Globus pallidus (tissue), 1 donor: Measurements from ENCODE around the gene NELL1.

ENCODE experiments used
- DNase-seq: peaks from one replicate; pipeline ENCODE4 v3.0.0-alpha.2; 2015; ENCODE audit warnings: low spot score

NELL1 gene

GRCh38 chr11:21564833-21565682, 895.7 kb downstream of the NELL1 start:
- no peak for DNase-seq

GRCh38 chr11:21566521-21567117, 897.2 kb downstream of the NELL1 start:
- DNase-seq, result no peak

GRCh38 chr11:21567645-21568290, 898.4 kb downstream of the NELL1 start:
- no peak for DNase-seq

DNA sequence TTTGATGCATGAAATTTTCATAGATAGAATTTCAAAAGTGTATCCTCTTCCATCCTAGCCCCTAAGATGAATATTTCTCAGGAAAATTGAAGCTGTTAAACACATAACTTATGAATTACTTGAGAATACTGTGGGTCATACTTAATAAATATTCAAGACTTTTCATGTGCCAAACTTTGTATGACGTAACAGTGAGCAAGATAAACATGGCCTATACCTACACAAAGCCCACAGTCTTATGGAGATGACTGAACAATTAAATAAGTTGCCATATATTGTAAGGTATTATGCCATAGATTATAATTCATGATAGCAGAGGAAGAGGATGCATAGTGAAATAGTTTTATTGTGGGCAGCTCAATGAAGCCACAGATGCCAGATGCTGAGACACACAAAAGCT, 902.8 kb downstream of the NELL1 start:
- no peak for DNase-seq

GRCh38 chr11:21582791-21583190, 913.4 kb downstream of the NELL1 start:
- peak; percentile 65 for DNase-seq

DNA sequence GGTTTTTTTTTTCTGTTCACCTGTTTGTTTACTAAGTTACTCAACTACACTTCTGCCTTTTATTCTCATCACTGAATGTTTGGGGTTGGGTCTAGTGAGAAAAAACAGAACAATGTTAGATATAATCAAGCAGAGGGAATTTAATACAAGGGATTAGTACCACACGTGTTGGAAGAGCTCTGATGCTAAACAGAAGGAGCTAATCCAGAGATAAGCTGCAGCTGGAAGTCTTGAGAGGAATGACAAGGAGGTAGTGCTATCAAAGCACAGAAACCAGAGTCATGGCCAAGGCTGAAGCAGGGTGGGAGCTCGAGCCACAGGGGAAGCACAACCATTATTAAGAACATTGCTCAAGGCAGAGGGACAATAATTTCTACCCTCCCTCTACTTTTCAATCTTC, 919.4 kb downstream of the NELL1 start:
- no peak for DNase-seq

- no peak for DNase-seq
Observed at GRCh38 chr11:21602699-21603098, 933.3 kb downstream of the NELL1 start.

DNA sequence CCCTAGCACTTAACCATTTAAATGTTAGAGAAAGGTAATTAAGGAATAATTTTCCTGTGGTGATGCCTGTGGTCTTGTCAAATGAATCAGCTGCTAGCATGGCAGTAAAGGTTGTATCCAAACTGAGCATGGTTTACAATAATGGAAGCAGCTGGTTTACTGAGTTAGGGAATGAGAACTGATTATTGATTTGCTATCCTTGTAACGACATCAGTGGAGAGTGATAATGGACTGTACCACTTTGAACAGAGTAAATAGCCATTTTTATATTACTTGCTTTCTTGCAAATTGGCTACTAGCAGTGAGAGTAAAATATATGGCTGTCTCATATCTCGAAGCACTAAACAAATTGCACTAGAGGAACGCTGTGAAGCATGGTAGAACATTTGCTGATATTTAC, 934.5 kb downstream of the NELL1 start:
- no peak for DNase-seq

DNA sequence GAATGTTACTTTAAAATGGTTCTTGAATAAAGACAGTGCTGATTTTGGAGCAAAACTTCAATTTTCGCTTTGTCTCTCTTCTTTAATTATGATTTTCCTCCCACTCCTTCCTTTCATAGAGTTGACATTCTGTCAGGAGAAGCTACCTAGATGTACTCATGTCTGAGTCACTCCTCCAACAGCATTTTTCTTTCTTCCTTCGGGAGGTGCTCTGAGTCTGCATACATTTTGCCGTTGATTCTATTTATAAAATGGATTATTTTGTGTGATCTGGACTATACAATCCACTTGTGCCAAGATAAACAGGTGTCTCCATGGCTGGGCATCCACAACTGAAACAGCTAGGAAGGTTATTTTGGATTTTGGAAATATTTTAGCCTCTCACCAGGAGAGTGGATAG, 935.2 kb downstream of the NELL1 start:
- no peak for DNase-seq

GRCh38 chr11:21612326-21612725, 942.9 kb downstream of the NELL1 start:
- DNase-seq, result no peak

- no peak for DNase-seq
Observed at GRCh38 chr11:21614961-21615360, 945.6 kb downstream of the NELL1 start.

DNA sequence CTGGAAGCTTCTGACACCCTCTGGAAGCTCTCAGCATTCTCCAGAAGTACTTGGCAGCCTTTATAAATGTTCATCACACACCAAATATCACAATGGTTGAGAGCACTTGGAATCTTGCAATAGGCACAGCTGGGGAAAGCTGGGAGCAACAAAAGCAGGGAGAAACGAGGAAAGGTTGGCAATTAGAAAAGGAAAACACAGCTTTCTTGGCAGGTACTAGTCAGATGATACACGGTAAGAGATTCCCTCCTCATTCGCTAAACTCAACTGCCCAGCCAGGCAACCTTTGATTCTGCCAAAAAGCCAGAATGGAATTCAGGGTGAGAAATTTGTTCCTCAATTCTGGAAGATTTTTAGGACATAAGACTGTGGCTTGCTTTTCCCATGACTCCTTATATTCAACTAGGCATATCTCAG, 946.6 kb downstream of the NELL1 start:
- no peak for DNase-seq

DNA sequence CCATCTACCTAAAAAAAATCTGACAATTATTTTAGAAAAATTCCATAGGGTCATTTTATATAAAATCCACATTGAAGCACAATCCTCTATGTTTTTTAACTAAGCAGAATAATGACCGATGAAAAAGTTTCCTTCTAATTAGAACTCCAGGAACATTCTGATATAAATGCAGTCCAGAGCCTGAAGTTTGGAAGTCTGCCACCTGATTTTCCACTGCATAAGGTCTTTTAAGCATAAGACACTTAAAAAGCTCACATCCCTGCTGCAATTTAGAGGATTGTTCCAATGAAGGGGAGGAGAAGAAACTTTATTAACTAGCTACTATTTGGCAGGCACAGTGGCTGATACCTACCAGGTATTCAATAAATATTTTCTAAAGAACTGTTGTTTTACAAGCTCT, 953.2 kb downstream of the NELL1 start:
- DNase-seq, result peak; percentile 7

DNA sequence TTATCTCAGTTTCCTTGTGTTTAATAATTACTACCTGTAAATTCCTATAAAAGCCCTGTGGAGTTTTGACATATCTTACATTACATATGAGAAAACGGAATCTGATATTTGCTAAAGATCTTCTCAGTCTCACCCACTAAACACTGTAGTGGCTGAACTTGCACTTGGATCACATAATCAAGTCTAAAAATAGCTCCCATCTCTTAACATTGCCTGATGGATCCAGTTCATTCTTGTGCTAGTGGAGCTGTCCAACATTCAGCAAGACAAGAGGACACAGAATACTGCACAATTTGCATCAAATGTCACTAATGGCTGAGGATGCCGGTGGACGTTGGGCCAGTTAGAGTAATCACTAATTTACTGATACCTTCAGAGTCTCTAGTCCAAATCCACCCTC, 953.6 kb downstream of the NELL1 start:
- DNase-seq, result no peak
